GM10248 (cell line): Measurements from ENCODE around the gene SCGN.
A peak's percentile ranks its signal among the peaks of the same experiment; 100 is the strongest.

Experiments
- CTCF ChIA-PET: fragments of 300-600 bp; sonication (Branson Sonifier 250); formaldehyde crosslinking; extraction: SDS; loops from one replicate; lab custom pipeline; 2021; ENCODE audit warnings: antibody characterized with exemption; lab: Yijun Ruan, JAX
- POLR2A ChIA-PET: fragments of 350-650 bp; sonication (Branson Sonifier 250); formaldehyde crosslinking; extraction: SDS; loops from one replicate; lab custom pipeline; 2020; ENCODE audit warnings: antibody characterized with exemption; lab: Yijun Ruan, JAX
- DNase-seq: peaks from one replicate; pipeline ENCODE4 v3.0.0; 2012; ENCODE audit errors: extremely low spot score
- CTCF ChIP-seq: IDR thresholded peaks from 2 replicates; pipeline ENCODE4 v1.5.1; 2012; ENCODE audit warnings: mild to moderate bottlenecking, low read depth; ENCODE audit errors: extremely low read depth, missing control alignments, control extremely low read depth

SCGN gene

GRCh38 chr6:25652007-25652515 lies at the start of gene SCGN:
TSS of gene SCGN (plus strand) at chr6:25652215. CDS start at chr6:25652404, 189 bp downstream.
- POLR2A ChIA-PET: no interaction called here
- no peak for TF ChIP-seq CTCF
- CTCF ChIA-PET: no interaction called here
- peak; percentile 46 for DNase-seq

- POLR2A ChIA-PET: no interaction called here
- no peak for DNase-seq
- CTCF ChIA-PET: interaction anchor here (0.7 to 1.8 kb wide), 8 partner anchors 8 to 379 kb away, joined by 3 to 12 read pairs (median 4); no protein-coding TSS in a partner anchor
- no peak for TF ChIP-seq CTCF
These were observed 49.4 kb upstream of the SCGN start for GRCh38 chr6:25602674-25602982.

GRCh38 chr6:25603251-25603650 lies 48.8 kb upstream of the SCGN start:
- TF ChIP-seq CTCF: no peak
- no peak for DNase-seq
- POLR2A ChIA-PET: no interaction called here
- CTCF ChIA-PET: interaction anchor here (1.1 to 3.6 kb wide), 3 partner anchors 338 to 380 kb away, joined by 3 to 17 read pairs (median 6); no protein-coding TSS in a partner anchor

GRCh38 chr6:25606151-25606550 lies 45.9 kb upstream of the SCGN start:
- no peak for TF ChIP-seq CTCF
- ChIA-PET POLR2A (no interaction called here), CTCF (interaction anchor here (1.0 to 3.6 kb wide), 3 partner anchors 51 to 340 kb away, joined by 3 to 17 read pairs (median 5); no protein-coding TSS in a partner anchor)
- DNase-seq: no peak

GRCh38 chr6:25608558-25609174 lies 43.3 kb upstream of the SCGN start:
- no peak for TF ChIP-seq CTCF
- POLR2A ChIA-PET: no interaction called here
- DNase-seq: no peak
- CTCF ChIA-PET: interaction anchor here (1.0 to 2.3 kb wide), 4 partner anchors 11 to 386 kb away, joined by 3 to 6 read pairs (median 4); no protein-coding TSS in a partner anchor

- TF ChIP-seq CTCF: no peak
- POLR2A ChIA-PET: no interaction called here
- CTCF ChIA-PET: no interaction called here
- no peak for DNase-seq
These were observed 39.3 kb upstream of the SCGN start for GRCh38 chr6:25612666-25613065.
